AG10803 (cell line): Measurements from ENCODE around the gene ACBD5.

Experiments used
- DNase-seq: peaks from one replicate; pipeline ENCODE4 v3.0.0; 2010; ENCODE audit warnings: low read depth
- H3K4me3 ChIP-seq: 2 replicates; pipeline ENCODE4 v1.5.1; 2011; ENCODE audit warnings: mild to moderate bottlenecking, low read length, control low read depth
- CTCF ChIP-seq: conservative IDR thresholded peaks from 2 replicates; pipeline ENCODE4 v1.5.1; 2011; ENCODE audit warnings: mild to moderate bottlenecking, low read length, control low read depth, inconsistent platforms

Gene ACBD5

GRCh38 chr10:27147701-27148100 lies 92.9 kb downstream of the ACBD5 start:
- no peak overlapping the region for H3K4me3 ChIP-seq
- no peak for DNase-seq
- no peak for TF ChIP-seq CTCF

- no peak for DNase-seq
- no peak overlapping the region for H3K4me3 ChIP-seq
- no peak for TF ChIP-seq CTCF
Observed at GRCh38 chr10:27145937-27146336, 94.7 kb downstream of the ACBD5 start.
